Measurements from ENCODE around the gene WNT9B.
"Not testable (repeated sequence)": the region's sequence is repeated elsewhere in the genome, so short reads cannot be mapped to it uniquely, and the experiment has no call there.

The WNT9B gene

GRCh38 chr17:46821482-46822387 is 29.6 kb upstream of the WNT9B start:
- no peak for DNase-seq

DNA sequence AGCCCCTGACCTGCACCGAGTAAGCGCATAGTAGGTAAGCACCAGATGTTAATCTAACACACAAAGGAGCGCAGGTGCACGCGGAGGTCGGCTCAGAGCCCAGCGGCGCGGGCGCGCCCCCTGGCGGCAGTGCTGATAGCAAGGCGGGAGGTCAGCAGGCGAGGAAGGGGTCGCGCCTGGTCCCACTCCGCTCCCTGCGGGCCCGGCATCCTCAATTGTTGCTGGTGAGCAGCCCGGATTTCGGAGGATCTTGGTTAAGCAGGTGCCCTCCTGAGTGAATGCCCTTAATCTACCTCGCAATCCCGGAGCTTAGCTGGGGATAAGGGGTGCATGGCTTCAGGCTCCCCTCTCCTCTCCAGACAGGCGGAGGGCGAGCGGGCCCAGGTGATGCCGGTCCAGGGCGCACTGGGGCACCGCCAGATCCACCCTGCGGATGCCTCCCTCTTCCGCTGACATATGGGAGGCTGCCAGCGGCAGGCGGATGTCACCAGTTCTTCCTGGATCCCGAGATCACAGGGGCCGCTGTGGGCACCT is 28.9 kb upstream of the WNT9B start:
- DNase-seq, result no peak

GRCh38 chr17:46823657-46824056 is 27.7 kb upstream of the WNT9B start:
- no peak for DNase-seq

- no peak for DNase-seq
Measured at GRCh38 chr17:46826116-46826515, 25.3 kb upstream of the WNT9B start.

GRCh38 chr17:46827274-46827673 is 24.1 kb upstream of the WNT9B start:
- no peak for DNase-seq

- peak in 22 of 56 donors; percentile 12 to 69 (median 28) for DNase-seq
Measured at GRCh38 chr17:46831573-46832330, 19.6 kb upstream of the WNT9B start.

GRCh38 chr17:46832331-46832821 is 19.0 kb upstream of the WNT9B start:
- DNase-seq, result peak in 10 of 56 donors; percentile 12 to 58 (median 38)

DNA sequence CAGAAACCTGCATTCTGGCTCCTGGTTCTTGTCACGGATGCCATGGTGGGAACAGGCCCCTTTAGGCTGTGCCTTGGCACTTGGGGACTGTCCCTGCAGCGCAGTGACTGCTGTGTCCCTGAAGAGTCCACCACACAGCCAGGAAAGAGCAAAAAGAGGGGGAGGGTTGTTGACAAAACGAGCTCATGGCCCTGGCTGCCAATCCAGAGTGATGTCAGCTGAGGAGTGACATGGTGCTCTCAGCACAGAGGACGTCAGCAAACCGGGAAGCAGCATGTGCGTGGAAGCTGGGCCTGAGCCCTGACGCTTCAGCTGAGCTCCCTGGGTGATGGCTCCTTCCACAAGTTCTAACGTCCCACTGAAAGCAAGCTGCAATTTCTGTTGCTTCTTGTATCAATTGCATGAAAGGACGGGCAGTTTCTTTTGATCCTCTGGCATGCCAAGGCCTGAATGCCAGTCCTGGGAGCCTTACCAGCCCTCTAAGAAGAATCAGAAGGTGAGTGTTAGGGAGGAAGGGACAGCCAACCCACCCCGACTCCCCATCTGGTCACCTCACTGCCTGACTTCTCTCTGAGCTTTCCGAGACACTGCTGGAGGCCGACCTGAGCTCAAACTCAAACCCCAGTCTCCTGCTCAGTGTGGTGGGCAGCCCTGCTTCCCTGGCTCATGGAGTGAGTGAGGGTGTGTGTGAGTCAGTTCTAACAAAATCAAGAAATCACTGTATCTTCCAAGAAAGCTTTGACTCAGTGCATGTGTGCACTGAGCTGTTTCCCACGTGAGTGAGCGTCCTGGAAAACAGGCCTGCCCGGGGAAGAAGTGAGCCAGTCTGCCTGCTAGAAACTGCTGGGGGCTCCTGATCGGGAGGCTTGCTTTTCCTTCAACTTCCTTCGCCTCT is 18.2 kb upstream of the WNT9B start:
- DNase-seq, result peak in 32 of 56 donors; percentile 4 to 70 (median 34)

DNA sequence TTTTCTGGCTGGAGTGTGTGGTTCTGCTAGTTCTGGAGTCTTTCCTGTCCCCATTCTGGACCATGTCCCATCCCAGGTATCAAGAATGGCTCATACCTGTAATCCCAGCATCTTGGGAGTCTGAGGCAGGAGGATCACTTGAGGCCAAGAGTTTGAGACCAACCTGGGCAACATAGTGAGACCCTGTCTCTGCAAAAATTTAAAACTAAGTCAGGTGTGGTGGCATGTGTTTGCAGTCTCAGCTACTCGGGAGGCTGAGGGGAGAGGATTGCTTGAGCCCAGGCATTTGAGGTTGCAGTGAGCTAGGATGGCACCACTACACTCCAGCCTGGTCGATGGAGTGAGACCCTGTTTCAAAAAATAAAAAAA is 17.6 kb upstream of the WNT9B start:
- no peak for DNase-seq

DNA sequence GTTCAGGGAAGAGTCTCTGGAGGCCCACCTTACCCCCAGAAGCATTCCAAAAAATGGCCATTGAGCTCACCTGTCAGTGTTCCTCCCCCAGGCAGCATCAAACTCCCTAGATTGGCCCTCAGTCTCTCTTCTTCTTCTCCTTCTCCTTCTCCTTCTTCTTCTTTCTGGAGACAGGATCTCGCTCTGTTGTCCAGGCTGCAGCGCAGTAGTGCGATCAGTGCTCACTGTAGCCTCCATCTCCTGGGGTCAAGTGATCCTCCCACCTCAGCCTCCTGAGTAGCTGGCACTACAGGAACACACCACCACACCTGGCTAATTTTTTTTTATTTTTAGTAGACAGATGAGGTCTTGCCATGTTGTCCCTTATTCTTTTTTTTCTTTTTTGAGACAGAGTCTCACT is 16.5 kb upstream of the WNT9B start:
- DNase-seq, result no peak

DNA sequence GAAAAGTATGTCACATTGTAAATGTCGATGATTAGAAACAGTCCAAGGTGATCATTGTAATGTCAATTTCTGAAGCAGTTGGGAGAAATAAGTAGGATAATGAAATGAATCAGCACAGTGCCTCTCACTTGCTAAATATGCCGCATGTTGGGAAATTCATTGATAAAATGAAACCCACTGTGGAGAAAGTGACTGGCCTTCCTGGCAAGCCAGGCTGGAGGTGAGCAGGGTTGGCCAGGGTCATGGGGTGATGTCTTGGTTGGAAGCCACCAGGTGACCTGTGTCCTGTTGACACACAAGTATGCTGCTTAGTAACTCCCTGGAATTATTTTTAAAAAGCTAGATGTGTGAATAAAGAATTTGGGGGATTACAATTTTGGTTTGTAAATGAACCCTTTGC is 14.9 kb upstream of the WNT9B start:
- no peak for DNase-seq

GRCh38 chr17:46837521-46837920 is 13.9 kb upstream of the WNT9B start:
- no peak for DNase-seq

GRCh38 chr17:46839211-46839610 is 12.2 kb upstream of the WNT9B start:
- no peak for DNase-seq

DNA sequence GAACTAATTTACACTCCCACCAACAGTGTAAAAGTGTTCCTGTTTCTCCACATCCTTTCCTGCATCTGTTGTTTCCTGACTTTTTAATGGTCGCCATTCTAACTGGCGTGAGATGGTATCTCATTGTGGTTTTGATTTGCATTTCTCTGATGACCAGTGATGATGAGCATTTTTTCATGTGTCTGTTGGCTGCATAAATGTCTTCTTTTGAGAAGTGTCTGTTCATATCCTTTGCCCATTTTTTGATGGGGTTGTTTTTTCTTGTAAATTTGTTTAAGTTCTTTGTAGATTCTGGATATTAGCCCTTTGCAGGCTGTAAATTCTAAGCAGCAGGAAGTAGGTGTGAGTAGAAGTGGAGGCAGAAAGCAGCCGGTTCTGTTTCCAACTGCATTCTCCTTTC is 10.8 kb upstream of the WNT9B start:
- not testable (repeated sequence) for DNase-seq

DNA sequence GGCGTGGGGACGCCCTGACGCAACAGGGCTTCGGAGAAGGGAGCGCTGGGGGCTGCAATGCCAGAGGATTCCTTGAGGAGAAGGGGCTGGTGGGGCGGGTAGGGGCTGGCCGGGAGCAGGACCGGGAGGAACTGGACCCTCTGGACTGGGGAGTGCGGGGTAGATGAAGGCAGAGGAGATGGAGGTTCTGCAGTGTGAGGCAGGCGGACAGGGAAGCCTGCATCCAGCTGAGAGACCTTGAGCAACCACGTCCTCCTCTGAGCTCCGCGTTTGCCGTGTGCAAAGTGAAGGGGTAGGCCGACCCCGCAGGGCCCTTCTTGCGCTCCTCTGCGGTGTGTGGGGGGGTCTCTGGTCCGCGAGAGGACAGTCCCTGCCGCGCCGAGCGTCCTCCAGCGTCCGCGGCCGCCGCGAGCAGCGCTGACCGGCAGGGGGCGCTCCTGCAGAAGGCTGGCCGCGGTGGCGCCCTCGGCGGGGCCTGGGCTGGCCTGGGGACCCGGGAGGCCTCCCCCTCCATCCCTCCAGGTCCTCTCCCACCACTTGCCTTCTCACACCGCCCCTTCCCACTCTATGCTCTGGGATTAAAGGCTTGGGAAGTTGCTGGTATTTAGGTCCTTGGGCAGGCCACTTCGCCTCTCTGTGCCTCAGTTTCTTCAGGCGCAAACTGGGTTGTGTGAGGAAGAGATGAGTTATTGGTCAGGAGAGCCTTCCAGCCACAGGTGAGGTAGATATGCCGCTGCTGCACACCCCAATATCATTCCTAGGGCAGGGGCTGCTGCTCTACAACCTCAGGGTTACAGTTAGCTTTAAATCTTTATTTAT is 9.6 kb upstream of the WNT9B start:
- peak in 4 of 56 donors; percentile 13 to 30 (median 18) for DNase-seq

DNA sequence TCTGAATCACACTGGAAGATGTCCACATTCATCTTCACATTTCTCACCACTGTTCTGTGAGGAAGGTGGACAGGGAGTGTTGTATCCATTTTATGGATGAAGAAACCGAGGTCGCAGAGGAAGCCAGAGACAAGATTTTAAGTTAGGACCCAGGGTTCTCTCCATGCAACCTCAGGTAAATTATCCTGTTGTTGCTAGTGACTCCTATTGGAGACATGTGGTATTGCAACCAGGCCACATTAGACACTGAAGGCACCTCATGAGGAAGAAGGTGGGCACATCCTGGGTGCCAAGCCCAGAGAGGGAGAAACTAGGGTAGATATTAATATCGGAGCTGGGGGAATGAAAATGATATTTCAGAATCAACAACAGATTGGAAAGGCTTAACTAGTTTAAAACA is 8.5 kb upstream of the WNT9B start:
- DNase-seq, result no peak

- DNase-seq, result no peak
Measured at GRCh38 chr17:46847204-46848191, 3.9 kb upstream of the WNT9B start.

GRCh38 chr17:46848534-46848933 is 2.8 kb upstream of the WNT9B start:
- DNase-seq, result no peak

DNA sequence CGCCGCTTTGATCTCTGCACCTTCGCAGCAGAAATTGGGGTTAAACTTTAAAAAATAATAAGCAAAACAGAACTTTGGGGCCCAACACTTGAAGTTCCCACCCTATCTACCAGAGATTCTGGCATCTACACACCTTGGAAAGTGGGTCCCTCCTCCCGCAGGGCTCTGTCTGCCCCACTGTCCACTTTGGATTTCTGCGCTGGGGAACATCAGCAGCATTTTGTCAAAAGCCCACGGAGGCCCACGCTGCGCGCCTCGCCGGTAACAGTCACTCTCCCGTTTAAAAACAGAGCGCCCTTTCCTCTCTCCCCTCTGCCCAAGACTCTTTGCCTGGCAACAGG is 725 bp upstream of the WNT9B start:
- no peak for DNase-seq

Measured in nucleus accumbens (tissue), 56 donors.